Mesenchymal stem cell (in vitro differentiated cells and primary cell): ENCODE data around the gene PIM1.

Experiments
- DNase-seq: peaks from one replicate; pipeline ENCODE4 v3.0.0-alpha.2; 2013
- H2AFZ ChIP-seq: one replicate; pipeline ENCODE4 v1.6.1; 2013; ENCODE audit warnings: low read depth, mild to moderate bottlenecking, control low read depth, inconsistent platforms, low read length, moderate library complexity
- H2AK5ac ChIP-seq: 2 replicates; pipeline ENCODE4 v1.6.1; 2013; ENCODE audit warnings: low read length, moderate library complexity, mild to moderate bottlenecking, inconsistent platforms; ENCODE audit not compliant: severe bottlenecking
- H2BK120ac ChIP-seq: one replicate; pipeline ENCODE4 v1.6.1; 2013; ENCODE audit warnings: low read depth, mild to moderate bottlenecking, inconsistent platforms, low read length, moderate library complexity
- H2BK12ac ChIP-seq, 2 experiments: one replicate each; pipeline ENCODE4 v1.6.1; 2013; ENCODE audit warnings: inconsistent platforms in 2 of 2, low read length in 2 of 2, mild to moderate bottlenecking in 2 of 2, moderate library complexity in 2 of 2, control low read depth in 1 of 2
- H2BK15ac ChIP-seq: one replicate; pipeline ENCODE4 v1.6.1; 2013; ENCODE audit warnings: mild to moderate bottlenecking, low read depth, inconsistent platforms; ENCODE audit not compliant: poor library complexity, severe bottlenecking
- H2BK5ac ChIP-seq: 2 replicates; pipeline ENCODE4 v1.6.1; 2013; ENCODE audit warnings: low read depth, mild to moderate bottlenecking, low read length, control low read depth, inconsistent platforms; ENCODE audit not compliant: poor library complexity, severe bottlenecking
- H3K14ac ChIP-seq, 2 experiments: one replicate each; pipeline ENCODE4 v1.6.1; 2013; ENCODE audit warnings: inconsistent platforms in 2 of 2, low read length in 2 of 2, control low read depth in 1 of 2, mild to moderate bottlenecking in 1 of 2, moderate library complexity in 1 of 2
- H3K18ac ChIP-seq, 2 experiments: one replicate each; pipeline ENCODE4 v1.6.1; 2013; ENCODE audit warnings: inconsistent platforms in 2 of 2, low read length in 2 of 2, control low read depth in 1 of 2, low read depth in 1 of 2, mild to moderate bottlenecking in 1 of 2
- H3K23ac ChIP-seq, 2 experiments: one replicate each; pipeline ENCODE4 v1.6.1; 2013; ENCODE audit warnings: inconsistent platforms in 2 of 2, low read length in 2 of 2, mild to moderate bottlenecking in 2 of 2, moderate library complexity in 2 of 2, control low read depth in 1 of 2
- H3K27ac ChIP-seq: 2 replicates; pipeline ENCODE4 v1.5.1; 2013; ENCODE audit warnings: mild to moderate bottlenecking, moderate library complexity, low read length, control low read depth, inconsistent platforms; ENCODE audit not compliant: poor library complexity, severe bottlenecking
- H3K27me3 ChIP-seq, 2 experiments: 2 replicates each; pipeline versions ENCODE4 v1.6.1 to v1.7.0; 2013; ENCODE audit warnings: low read length in 2 of 2, mild to moderate bottlenecking in 2 of 2, moderate library complexity in 2 of 2, control low read depth in 1 of 2, inconsistent platforms in 1 of 2; ENCODE audit not compliant: control insufficient read depth in 1 of 2, insufficient read depth in 1 of 2
- H3K36me3 ChIP-seq, 2 experiments: 2 replicates each; pipeline versions ENCODE4 v1.6.1 to v1.7.0; 2013; ENCODE audit warnings: low read length in 2 of 2, control low read depth in 1 of 2, inconsistent platforms in 1 of 2, low read depth in 1 of 2, mild to moderate bottlenecking in 1 of 2; ENCODE audit not compliant: insufficient read depth in 2 of 2, control insufficient read depth in 1 of 2
- H3K4ac ChIP-seq, 2 experiments: one replicate each; pipeline ENCODE4 v1.6.1; 2013; ENCODE audit warnings: inconsistent platforms in 2 of 2, low read length in 2 of 2, mild to moderate bottlenecking in 2 of 2, moderate library complexity in 2 of 2, control low read depth in 1 of 2, low read depth in 1 of 2
- H3K4me1 ChIP-seq: 2 replicates; pipeline ENCODE4 v1.6.1; 2013; ENCODE audit warnings: low read depth, low read length, control low read depth; ENCODE audit not compliant: control insufficient read depth, insufficient read depth
- H3K4me2 ChIP-seq: 2 replicates; pipeline ENCODE4 v1.6.1; 2013; ENCODE audit warnings: low read length, mild to moderate bottlenecking, inconsistent platforms; ENCODE audit not compliant: poor library complexity, severe bottlenecking
- H3K4me3 ChIP-seq, 2 experiments: 2 replicates each; pipeline versions ENCODE4 v1.5.1 to v1.7.0; 2013; ENCODE audit warnings: low read length in 2 of 2, mild to moderate bottlenecking in 2 of 2, control low read depth in 1 of 2, low read depth in 1 of 2; ENCODE audit not compliant: insufficient read depth in 1 of 2
- H3K79me1 ChIP-seq: replicated peaks from 2 replicates; pipeline ENCODE4 v1.6.1; 2013; ENCODE audit warnings: mild to moderate bottlenecking, control low read depth, low read length, inconsistent platforms; ENCODE audit not compliant: poor library complexity, severe bottlenecking
- H3K9ac ChIP-seq: 2 replicates; pipeline ENCODE4 v1.7.0; 2013; ENCODE audit warnings: mild to moderate bottlenecking, low read length, moderate library complexity
- H3K9me3 ChIP-seq: 2 replicates; pipeline ENCODE4 v1.7.0; 2013; ENCODE audit warnings: mild to moderate bottlenecking, low read length; ENCODE audit not compliant: control insufficient read depth
- H4K8ac ChIP-seq: one replicate; pipeline ENCODE4 v1.6.1; 2013; ENCODE audit warnings: inconsistent platforms, mild to moderate bottlenecking, low read length, moderate library complexity
- H4K91ac ChIP-seq: one replicate; pipeline ENCODE4 v1.6.1; 2013; ENCODE audit warnings: mild to moderate bottlenecking, low read length, inconsistent platforms
- WGBS: methylation state at CpG from one replicate; pipeline ENCODE4 v1.1.7; 2013; ENCODE audit warnings: mixed read lengths; 5-methylcytosine and 5-hydroxymethylcytosine counted together

Gene PIM1

DNA sequence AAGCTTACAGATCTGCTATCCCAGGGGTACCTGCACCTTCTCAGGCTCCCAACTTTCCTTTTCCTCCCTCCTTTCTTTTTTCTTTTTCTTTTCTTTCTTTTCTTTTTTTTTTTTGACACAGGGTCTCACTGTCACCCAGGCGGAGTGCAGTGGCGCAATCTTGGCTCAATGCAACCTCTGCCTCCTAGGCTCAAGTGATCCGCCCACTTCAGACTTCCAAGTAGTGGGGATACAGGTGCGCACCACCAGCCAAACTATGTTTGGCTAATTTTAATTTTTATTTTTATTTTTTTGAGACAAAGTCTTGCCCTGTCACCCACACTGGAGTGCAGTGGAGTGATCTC, 36.0 kb downstream of the PIM1 start:
- Histone ChIP-seq H3K4me2 (no peak overlapping the region), H3K4me1 (peaks cover 8% of the 10 kb centered on the region), H3K18ac (no peak overlapping the region), H3K9ac (no peak overlapping the region), H3K4me3 (no peak overlapping the region), H4K91ac (no peak overlapping the region), H3K27ac (no peak overlapping the region), H3K4ac (no peak overlapping the region), H2BK12ac (no peak overlapping the region), H2BK15ac (no peak overlapping the region), H3K27me3 (peaks cover 4 to 5% of the 10 kb centered on the region in 2 experiments), H3K14ac (no peak overlapping the region), H2BK5ac (no peak overlapping the region), H3K9me3 (no peaks in the 10 kb centered on the region), H4K8ac (no peak overlapping the region), H3K23ac (no peak overlapping the region), H3K79me1 (no peaks in the 10 kb centered on the region), H2AK5ac (no peak overlapping the region), H2AFZ (no peak overlapping the region), H3K36me3 (no peaks in the 10 kb centered on the region), H2BK120ac (no peak overlapping the region)
- no peak for DNase-seq
- WGBS = 98% methylated on average over 4 of the region's 4 CpGs

DNA sequence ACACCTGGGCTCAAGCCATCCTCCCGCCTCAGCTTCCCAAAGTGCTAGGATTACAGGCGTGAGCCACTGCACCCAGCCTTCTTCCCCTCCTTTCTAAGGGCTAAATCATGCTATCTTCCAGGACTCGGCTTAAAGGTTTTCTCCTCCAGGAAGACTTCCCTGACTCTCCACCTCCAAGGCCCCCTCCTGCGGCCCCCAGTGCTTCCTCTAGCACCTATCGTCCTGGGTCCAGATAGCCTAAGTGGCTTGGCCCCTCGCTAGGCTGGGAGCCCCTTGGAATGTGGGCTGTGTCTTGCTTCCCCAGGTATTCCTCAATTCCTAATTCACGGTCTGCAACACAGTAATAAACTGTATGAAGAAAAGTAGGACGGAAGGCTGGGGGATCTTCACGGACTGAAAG, 36.7 kb downstream of the PIM1 start:
- Histone ChIP-seq H2AFZ (no peak overlapping the region), H3K18ac (no peak overlapping the region), H4K91ac (no peak overlapping the region), H3K4me2 (no peak overlapping the region), H2BK12ac (no peak overlapping the region), H3K4ac (no peak overlapping the region), H2BK120ac (no peak overlapping the region), H3K9ac (no peak overlapping the region), H3K14ac (no peak overlapping the region), H3K27ac (no peak overlapping the region), H3K4me3 (no peak overlapping the region), H2AK5ac (no peak overlapping the region), H2BK5ac (no peak overlapping the region), H2BK15ac (peak overlapping the region; percentile 12), H3K9me3 (no peaks in the 10 kb centered on the region), H3K36me3 (no peaks in the 10 kb centered on the region), H4K8ac (no peak overlapping the region), H3K27me3 (peaks cover 4 to 5% of the 10 kb centered on the region in 2 experiments), H3K23ac (no peak overlapping the region), H3K79me1 (no peaks in the 10 kb centered on the region), H3K4me1 (peaks cover 8% of the 10 kb centered on the region)
- WGBS = 94% methylated on average over 9 of the region's 9 CpGs
- DNase-seq = no peak

DNA sequence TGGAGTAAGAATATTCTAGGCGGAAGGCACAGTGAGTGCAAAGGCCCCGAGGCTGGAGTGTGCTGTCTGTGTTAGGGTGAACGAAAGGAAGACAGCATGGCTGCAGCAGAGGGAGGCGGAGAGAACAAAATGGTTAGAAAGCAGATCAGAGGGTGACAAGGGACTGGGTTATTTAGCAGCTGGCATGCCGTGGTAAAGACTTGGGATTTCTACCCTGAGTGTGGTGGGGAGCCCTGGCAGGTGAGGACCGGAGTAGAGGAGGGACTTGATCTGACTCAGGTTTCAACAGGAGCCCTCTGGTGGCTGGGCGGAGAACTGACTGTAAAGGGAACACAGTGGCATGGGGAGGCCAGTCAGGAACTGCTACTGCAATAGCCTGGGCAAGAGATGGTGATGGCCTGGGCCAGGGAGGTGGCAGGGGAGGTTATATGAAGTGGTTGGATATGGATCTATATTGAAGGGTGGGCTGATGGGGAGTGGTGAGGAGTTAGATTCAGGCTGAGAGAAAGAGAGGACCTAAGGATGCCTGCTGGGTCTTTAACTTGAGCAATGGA, 38.0 kb downstream of the PIM1 start:
- no peak overlapping the region for H3K18ac ChIP-seq
- no peak overlapping the region for H3K4me3 ChIP-seq
- no peaks in the 10 kb centered on the region for H3K36me3 ChIP-seq
- no peak overlapping the region for H2BK120ac ChIP-seq
- no peak overlapping the region for H3K4ac ChIP-seq
- peaks cover 8% of the 10 kb centered on the region for H3K4me1 ChIP-seq
- H4K8ac ChIP-seq = no peak overlapping the region
- H2BK12ac ChIP-seq = peak overlapping the region in 1 of 2 experiments; percentile 24
- no peak overlapping the region for H2AFZ ChIP-seq
- H4K91ac ChIP-seq = no peak overlapping the region
- 61% methylated on average over 7 of the region's 7 CpGs for WGBS
- H3K9me3 ChIP-seq = no peaks in the 10 kb centered on the region
- H3K79me1 ChIP-seq = no peaks in the 10 kb centered on the region
- H3K9ac ChIP-seq = no peak overlapping the region
- H3K23ac ChIP-seq = no peak overlapping the region
- DNase-seq = peak; percentile 82
- no peak overlapping the region for H2AK5ac ChIP-seq
- no peak overlapping the region for H3K14ac ChIP-seq
- H3K27me3 ChIP-seq = peaks cover 4 to 5% of the 10 kb centered on the region in 2 experiments
- no peak overlapping the region for H2BK5ac ChIP-seq
- H3K4me2 ChIP-seq = no peak overlapping the region
- no peak overlapping the region for H2BK15ac ChIP-seq
- H3K27ac ChIP-seq = no peak overlapping the region

DNA sequence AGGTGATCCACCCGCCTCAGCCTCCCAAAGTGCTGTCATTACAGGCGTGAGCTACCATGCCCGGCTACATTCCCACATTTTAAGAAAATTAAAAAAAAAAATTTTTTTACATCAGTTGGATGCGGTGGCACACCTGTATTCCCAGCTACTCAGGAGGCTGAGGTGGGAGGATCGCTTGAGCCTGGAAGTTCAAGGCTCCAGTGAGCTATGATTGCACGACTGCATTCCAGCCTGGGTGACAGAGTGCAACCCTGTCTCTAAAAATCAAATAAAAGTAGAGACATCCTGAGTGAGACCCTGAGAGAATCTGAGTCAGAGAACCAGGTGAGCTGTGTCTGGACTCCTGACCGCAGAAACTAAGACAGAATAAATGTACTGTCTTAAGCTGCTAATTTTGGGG, 38.8 kb downstream of the PIM1 start:
- Histone ChIP-seq H3K9me3 (no peaks in the 10 kb centered on the region), H3K4me2 (no peak overlapping the region), H2BK5ac (no peak overlapping the region), H3K14ac (no peak overlapping the region), H4K8ac (no peak overlapping the region), H3K36me3 (no peaks in the 10 kb centered on the region), H3K23ac (no peak overlapping the region), H2AFZ (no peak overlapping the region), H3K4ac (no peak overlapping the region), H2BK15ac (no peak overlapping the region), H2BK120ac (no peak overlapping the region), H3K18ac (no peak overlapping the region), H2BK12ac (no peak overlapping the region), H2AK5ac (no peak overlapping the region), H3K4me1 (peaks cover 8% of the 10 kb centered on the region), H3K4me3 (no peak overlapping the region), H4K91ac (no peak overlapping the region), H3K27me3 (peaks cover 4 to 5% of the 10 kb centered on the region in 2 experiments), H3K9ac (no peak overlapping the region), H3K79me1 (no peaks in the 10 kb centered on the region), H3K27ac (no peak overlapping the region)
- WGBS = 88% methylated on average over 6 of the region's 7 CpGs
- no peak for DNase-seq
